BE2C (cell line): Measurements from ENCODE around the gene SOX5.

Experiments
- DNase-seq: peaks from one replicate; pipeline ENCODE4 v3.0.0-alpha.2; 2020
- H3K27me3 ChIP-seq: fragments of 250-450 bp; sonication (Bioruptor Pico); 2 replicates; pipeline ENCODE4 v1.5.1; 2020; ENCODE audit warnings: mild to moderate bottlenecking
- H3K36me3 ChIP-seq: fragments of 250-450 bp; sonication (Bioruptor Pico); 2 replicates; pipeline ENCODE4 v1.5.1; 2020; ENCODE audit warnings: mild to moderate bottlenecking
- H3K4me1 ChIP-seq: fragments of 250-450 bp; sonication (Bioruptor Pico); 2 replicates; pipeline ENCODE4 v1.5.1; 2020
- H3K4me3 ChIP-seq: 2 replicates; pipeline ENCODE4 v1.5.1; 2011; ENCODE audit warnings: low read depth, low read length
- H3K9me3 ChIP-seq: fragments of 250-450 bp; sonication (Bioruptor Pico); 2 replicates; pipeline ENCODE4 v1.5.1; 2020
- CTCF ChIP-seq: IDR thresholded peaks from 2 replicates; pipeline ENCODE4 v1.5.1; 2012; ENCODE audit warnings: mild to moderate bottlenecking, low read depth, low read length

Gene SOX5

GRCh38 chr12:23707270-23707669 lies 242.2 kb downstream of the SOX5 start:
- Histone ChIP-seq H3K4me1 (no peaks in the 10 kb centered on the region), H3K9me3 (no peaks in the 10 kb centered on the region), H3K4me3 (no peak overlapping the region), H3K27me3 (no peaks in the 10 kb centered on the region), H3K36me3 (no peaks in the 10 kb centered on the region)
- TF ChIP-seq CTCF: no peak
- DNase-seq: no peak

GRCh38 chr12:23704992-23705943 lies 244.2 kb downstream of the SOX5 start:
- no peak overlapping the region for H3K4me3 ChIP-seq
- H3K4me1 ChIP-seq: no peaks in the 10 kb centered on the region
- no peak for DNase-seq
- no peaks in the 10 kb centered on the region for H3K9me3 ChIP-seq
- TF ChIP-seq CTCF: no peak
- no peaks in the 10 kb centered on the region for H3K27me3 ChIP-seq
- H3K36me3 ChIP-seq: no peaks in the 10 kb centered on the region

GRCh38 chr12:23703051-23703450 lies 246.4 kb downstream of the SOX5 start:
- H3K4me1 ChIP-seq: no peaks in the 10 kb centered on the region
- no peak for TF ChIP-seq CTCF
- H3K36me3 ChIP-seq: no peaks in the 10 kb centered on the region
- no peak for DNase-seq
- H3K9me3 ChIP-seq: no peaks in the 10 kb centered on the region
- H3K4me3 ChIP-seq: no peak overlapping the region
- H3K27me3 ChIP-seq: no peaks in the 10 kb centered on the region

GRCh38 chr12:23699031-23699430 lies 250.4 kb downstream of the SOX5 start:
- DNase-seq: no peak
- TF ChIP-seq CTCF: no peak
- H3K4me3 ChIP-seq: no peak overlapping the region
- H3K9me3 ChIP-seq: no peaks in the 10 kb centered on the region
- no peaks in the 10 kb centered on the region for H3K4me1 ChIP-seq
- no peaks in the 10 kb centered on the region for H3K36me3 ChIP-seq
- no peaks in the 10 kb centered on the region for H3K27me3 ChIP-seq

- no peak for DNase-seq
- H3K4me1 ChIP-seq: no peaks in the 10 kb centered on the region
- TF ChIP-seq CTCF: no peak
Observed at GRCh38 chr12:23694920-23695319, 254.6 kb downstream of the SOX5 start.

GRCh38 chr12:23694307-23694706 lies 255.2 kb downstream of the SOX5 start:
- DNase-seq: no peak
- Histone ChIP-seq H3K9me3 (no peaks in the 10 kb centered on the region), H3K36me3 (no peaks in the 10 kb centered on the region), H3K4me3 (no peak overlapping the region), H3K27me3 (no peaks in the 10 kb centered on the region), H3K4me1 (no peaks in the 10 kb centered on the region)
- TF ChIP-seq CTCF: no peak

More at GRCh38 chr12:23694920-23695319, 254.6 kb downstream of the SOX5 start:
- Histone ChIP-seq H3K4me3 (no peak overlapping the region), H3K36me3 (no peaks in the 10 kb centered on the region), H3K27me3 (no peaks in the 10 kb centered on the region), H3K9me3 (no peaks in the 10 kb centered on the region)
